ENCODE data around the gene CD248.
"Not testable (repeated sequence)": the region's sequence is repeated elsewhere in the genome, so short reads cannot be mapped to it uniquely, and the experiment has no call there.

Gene CD248, protein sequence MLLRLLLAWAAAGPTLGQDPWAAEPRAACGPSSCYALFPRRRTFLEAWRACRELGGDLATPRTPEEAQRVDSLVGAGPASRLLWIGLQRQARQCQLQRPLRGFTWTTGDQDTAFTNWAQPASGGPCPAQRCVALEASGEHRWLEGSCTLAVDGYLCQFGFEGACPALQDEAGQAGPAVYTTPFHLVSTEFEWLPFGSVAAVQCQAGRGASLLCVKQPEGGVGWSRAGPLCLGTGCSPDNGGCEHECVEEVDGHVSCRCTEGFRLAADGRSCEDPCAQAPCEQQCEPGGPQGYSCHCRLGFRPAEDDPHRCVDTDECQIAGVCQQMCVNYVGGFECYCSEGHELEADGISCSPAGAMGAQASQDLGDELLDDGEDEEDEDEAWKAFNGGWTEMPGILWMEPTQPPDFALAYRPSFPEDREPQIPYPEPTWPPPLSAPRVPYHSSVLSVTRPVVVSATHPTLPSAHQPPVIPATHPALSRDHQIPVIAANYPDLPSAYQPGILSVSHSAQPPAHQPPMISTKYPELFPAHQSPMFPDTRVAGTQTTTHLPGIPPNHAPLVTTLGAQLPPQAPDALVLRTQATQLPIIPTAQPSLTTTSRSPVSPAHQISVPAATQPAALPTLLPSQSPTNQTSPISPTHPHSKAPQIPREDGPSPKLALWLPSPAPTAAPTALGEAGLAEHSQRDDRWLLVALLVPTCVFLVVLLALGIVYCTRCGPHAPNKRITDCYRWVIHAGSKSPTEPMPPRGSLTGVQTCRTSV

DNA sequence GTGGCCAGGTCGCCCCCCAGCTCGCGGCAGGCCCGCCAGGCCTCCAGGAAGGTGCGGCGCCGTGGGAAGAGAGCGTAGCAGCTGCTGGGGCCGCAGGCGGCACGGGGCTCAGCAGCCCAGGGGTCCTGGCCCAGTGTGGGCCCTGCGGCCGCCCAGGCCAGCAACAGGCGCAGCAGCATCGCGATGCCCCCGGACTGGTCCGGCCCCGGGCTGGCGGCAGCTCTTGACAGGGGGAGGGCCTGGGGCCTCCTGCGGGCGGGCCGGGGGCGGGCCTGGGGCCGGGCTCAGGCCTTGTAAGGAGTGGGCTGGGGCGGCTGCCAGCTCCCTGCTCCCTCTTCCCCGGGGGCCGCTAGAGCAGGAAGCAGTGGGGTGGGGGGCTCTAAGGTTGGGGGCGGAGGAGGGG lies at the start of gene CD248:
CD248 (minus strand) TSS at position 196 of the 403 bp plus-strand sequence; CDS start at position 179, 17 bp downstream.
- Mint-ChIP-seq H3K4me3 (peak within 1 kb of the TSS; percentile 51), H3K27ac (peak within 1 kb of the TSS; percentile 94), H3K4me1 (ENCODE audit: low read depth) (peaks cover 64% of the 10 kb centered on the region)

DNA sequence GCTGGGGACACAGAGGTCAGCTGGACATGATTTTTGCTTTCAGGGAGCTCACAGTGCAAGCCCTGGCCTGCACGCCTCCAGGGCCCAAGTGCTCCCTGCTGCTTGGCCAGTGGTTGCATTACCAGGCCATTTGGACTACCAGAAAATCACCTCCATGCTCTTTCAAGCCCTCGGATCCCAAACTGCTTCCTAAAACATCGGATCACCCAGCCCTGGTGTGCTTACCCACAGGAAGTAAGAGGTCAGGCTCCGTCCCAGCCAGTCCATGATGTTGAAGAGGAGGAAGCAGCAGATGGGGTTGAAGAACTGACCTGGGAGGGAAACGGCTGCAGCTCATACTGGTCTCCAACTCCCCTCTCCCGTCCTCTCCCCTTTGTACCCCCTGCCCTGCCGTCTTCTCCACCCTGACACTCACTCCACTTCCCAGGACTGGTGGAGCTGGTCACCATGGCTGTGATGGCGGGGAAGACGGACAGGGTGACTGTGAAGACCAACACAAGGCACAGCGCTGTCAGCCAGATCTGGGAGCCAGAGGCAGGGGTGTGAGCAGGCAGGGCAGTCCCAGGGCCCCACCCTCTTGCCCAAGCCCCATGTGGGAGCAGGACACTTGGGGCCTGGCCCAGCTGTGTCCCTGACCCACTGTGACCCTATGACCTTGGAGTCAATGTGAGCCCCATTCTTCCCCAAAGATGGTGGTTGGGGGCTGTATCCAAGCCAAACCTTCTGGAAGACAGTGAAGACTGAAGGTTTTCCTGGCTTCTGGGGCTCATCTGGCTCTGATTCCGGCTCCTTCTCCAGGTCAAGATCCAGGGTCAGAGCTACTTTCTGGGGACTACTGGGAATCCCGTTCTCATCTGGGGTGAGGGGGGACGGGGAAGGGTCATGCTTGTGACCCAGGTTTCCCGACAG lies 49.1 kb upstream of the CD248 start:
- DNase-seq = no peak
- peak overlapping the region; percentile 40 for H3K27ac Mint-ChIP-seq
- no peak overlapping the region for H3K4me3 Mint-ChIP-seq
- H3K36me3 Mint-ChIP-seq (ENCODE audit: low read depth) = peaks cover 85% of the 10 kb centered on the region
- H3K27me3 Mint-ChIP-seq = no peaks in the 10 kb centered on the region
- H3K9me3 Mint-ChIP-seq = no peaks in the 10 kb centered on the region
- peaks cover 14% of the 10 kb centered on the region for H3K4me1 Mint-ChIP-seq (ENCODE audit: low read depth)

More for the DNA sequence above, at the start of gene CD248:
- H3K9me3 Mint-ChIP-seq = no peaks in the 10 kb centered on the region
- no peaks in the 10 kb centered on the region for H3K36me3 Mint-ChIP-seq (ENCODE audit: low read depth)
- peak; percentile 56 for DNase-seq
- H3K27me3 Mint-ChIP-seq = no peaks in the 10 kb centered on the region

DNA sequence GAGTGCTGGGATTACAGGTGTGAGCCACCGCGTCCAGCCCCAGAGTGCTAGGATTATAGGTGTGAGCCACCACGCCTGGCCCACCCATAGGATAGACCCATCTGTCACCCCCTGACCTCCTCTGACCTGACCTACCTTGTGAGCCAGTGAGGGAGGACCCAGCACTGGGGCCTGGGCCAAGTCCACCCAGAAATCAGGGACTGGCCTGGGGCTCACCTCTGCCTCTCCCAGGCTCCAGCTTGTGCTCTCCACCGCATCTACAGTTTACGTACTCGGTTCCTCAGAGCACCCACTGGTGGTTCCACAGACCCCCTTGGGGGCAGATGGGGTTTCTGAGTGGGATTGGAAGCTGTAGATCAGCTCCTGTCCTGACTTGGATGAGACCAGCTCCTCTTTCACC lies 48.3 kb upstream of the CD248 start:
- Mint-ChIP-seq H3K4me1 (ENCODE audit: low read depth) (peaks cover 9% of the 10 kb centered on the region), H3K9me3 (no peaks in the 10 kb centered on the region), H3K27me3 (no peaks in the 10 kb centered on the region), H3K4me3 (no peak overlapping the region), H3K36me3 (ENCODE audit: low read depth) (peaks cover 83% of the 10 kb centered on the region), H3K27ac (peak overlapping the region; percentile 40)
- no peak for DNase-seq

DNA sequence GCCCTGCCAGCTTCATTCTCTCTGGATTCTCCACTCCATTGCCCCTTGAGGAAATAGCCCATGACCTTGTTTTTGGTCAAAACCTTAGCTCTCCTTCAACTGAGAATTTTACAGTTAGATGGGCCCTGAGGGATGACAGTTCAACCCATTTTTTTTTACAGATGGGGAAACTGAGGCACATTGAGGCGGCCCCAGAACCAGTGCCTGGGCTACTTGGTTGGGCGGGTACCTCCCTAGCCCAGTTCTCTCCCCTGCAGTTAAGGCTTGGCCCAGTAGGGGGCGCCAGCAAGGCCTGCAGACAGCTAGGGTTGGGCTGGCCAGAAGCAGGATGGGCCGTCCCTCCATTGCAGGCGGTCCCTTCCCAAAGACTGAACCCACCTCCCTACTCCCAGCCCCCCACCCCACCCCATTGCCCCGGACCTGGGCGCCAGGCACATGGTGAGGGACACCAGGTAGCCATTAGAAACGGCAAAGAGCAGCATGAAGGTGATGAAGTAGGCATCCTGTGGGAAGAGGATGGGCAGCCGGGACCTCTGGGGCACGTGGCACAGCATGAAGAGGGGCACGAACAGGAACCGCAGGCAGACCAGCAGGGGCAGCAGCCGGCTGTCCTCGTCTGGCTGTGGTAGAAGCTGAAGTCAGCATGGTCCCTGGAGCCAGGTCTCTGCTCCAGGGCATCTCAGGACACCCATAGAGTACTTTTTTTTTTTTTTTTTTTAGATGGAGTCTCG lies 47.1 kb upstream of the CD248 start:
- Mint-ChIP-seq H3K27ac (no peak overlapping the region), H3K4me1 (ENCODE audit: low read depth) (peaks cover 2% of the 10 kb centered on the region), H3K4me3 (no peak overlapping the region), H3K27me3 (no peaks in the 10 kb centered on the region), H3K36me3 (ENCODE audit: low read depth) (peaks cover 73% of the 10 kb centered on the region), H3K9me3 (no peaks in the 10 kb centered on the region)
- peak; percentile 87 for DNase-seq

DNA sequence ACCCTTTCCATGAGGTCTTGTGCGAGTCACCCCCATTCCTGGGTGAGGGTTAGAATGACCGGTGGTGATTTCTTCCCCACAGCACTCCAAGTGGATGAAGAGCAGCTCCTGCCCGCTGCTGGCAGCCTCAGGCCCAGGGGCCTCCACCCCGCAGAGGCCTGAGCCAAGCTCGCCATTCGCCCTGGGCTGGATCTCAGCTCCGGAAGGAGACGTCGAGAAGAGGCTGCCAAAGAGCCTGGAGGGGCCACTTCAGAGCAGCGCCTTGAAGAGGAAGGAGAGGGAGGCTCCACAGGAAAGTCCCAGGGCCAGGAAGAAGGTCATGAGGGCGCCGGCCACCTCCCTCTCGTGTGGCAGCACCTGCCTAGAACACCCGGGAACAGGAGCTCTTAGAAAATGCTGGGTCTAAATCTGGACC lies 46.4 kb upstream of the CD248 start:
- no peak for DNase-seq
- H3K4me3 Mint-ChIP-seq = no peak overlapping the region
- H3K9me3 Mint-ChIP-seq = no peaks in the 10 kb centered on the region
- no peak overlapping the region for H3K27ac Mint-ChIP-seq
- H3K4me1 Mint-ChIP-seq (ENCODE audit: low read depth) = no peaks in the 10 kb centered on the region
- H3K36me3 Mint-ChIP-seq (ENCODE audit: low read depth) = peaks cover 65% of the 10 kb centered on the region
- H3K27me3 Mint-ChIP-seq = no peaks in the 10 kb centered on the region

DNA sequence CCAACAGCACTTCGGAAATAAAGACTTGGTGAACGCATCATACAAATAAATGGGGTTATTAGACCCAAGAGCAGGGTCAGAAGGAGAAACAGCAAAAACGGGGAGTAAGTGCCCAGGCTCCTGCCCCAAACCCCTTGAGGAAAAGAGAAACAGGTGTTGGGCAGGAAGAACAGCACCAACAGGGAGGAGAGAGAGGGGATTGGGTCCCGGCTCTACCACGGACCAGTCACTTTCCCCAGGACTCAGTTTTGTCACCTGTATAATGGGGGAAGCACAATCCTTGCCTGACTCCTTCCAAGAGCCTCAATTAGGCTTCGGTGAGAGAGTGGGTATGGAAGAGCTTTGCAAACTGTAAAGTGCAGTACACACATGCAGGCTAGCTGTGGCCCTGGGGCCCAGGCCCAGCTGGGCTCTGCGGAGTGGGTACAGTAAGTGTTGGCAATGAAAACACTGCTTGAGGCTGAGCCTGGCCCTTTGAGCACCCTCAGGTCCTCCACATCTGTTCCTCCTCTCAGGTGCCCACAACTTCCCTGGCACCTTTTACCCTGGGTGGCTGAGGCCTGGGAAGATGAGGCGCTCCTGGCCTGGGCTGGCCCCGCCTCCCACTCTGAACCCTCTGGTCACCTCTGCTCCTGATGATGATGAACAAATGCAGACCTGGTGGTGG lies 45.8 kb upstream of the CD248 start:
- Mint-ChIP-seq H3K36me3 (ENCODE audit: low read depth) (peaks cover 59% of the 10 kb centered on the region), H3K27ac (no peak overlapping the region), H3K4me1 (ENCODE audit: low read depth) (no peaks in the 10 kb centered on the region), H3K9me3 (no peaks in the 10 kb centered on the region), H3K27me3 (no peaks in the 10 kb centered on the region), H3K4me3 (no peak overlapping the region)
- no peak for DNase-seq

DNA sequence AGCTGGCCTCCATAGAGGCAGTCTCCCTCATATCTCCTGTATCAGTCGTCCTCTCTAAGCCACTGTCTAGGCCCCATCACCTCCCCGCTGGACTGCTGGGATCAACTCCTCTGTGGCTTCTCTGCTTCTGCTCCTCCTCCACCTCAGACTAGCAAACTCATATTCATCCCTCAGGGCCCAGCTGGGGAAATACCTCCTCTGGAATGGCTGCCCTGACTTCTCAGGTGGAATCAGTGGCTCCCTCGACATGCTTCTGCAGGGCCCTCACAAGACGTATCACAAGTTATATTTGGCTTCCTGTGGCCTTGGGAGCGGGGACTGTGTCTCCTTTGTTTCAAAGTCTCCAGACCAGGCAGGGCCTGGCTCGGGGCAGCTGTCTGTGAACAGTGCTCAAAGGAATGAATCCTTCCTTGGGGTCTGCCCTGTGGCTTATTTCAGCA lies 44.7 kb upstream of the CD248 start:
- peaks cover 48% of the 10 kb centered on the region for H3K36me3 Mint-ChIP-seq (ENCODE audit: low read depth)
- H3K4me1 Mint-ChIP-seq (ENCODE audit: low read depth) = no peaks in the 10 kb centered on the region
- no peaks in the 10 kb centered on the region for H3K27me3 Mint-ChIP-seq
- no peaks in the 10 kb centered on the region for H3K9me3 Mint-ChIP-seq
- no peak for DNase-seq
- peak overlapping the region; percentile 24 for H3K27ac Mint-ChIP-seq
- no peak overlapping the region for H3K4me3 Mint-ChIP-seq

DNA sequence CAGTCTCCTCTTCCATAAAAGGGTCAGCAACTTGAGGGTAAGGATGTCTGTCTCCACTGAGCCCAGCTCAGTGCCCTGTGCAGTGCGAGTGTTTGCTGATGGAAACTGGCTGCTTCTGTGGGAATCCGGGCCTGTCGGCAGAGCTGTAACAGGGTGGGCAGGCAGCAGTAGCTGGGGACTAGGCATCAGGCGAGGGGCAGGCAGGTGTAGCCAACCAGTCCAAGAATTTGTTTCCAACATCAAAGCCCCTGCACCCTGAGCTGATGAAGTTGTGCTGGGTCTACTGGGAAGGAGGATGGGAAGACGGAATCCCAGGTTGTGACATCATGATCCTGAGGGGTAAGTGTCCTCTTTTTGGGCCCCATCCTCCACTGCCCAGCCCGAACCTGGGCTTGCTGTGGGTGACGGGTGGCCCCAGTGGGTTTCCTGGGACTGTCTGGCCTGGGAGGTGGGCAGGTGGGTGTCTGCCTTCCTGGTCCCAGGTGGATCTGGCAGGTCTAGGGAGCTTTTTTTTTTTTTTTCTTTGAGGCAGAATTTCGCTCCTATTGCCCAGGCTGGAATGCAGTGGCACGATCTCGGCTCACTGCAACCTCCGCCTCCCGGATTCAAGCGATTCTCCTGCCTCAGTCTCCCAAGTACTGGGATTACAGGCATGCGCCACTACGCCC lies 43.7 kb upstream of the CD248 start:
- no peak for DNase-seq
- Mint-ChIP-seq H3K36me3 (ENCODE audit: low read depth) (peaks cover 41% of the 10 kb centered on the region), H3K4me3 (no peak overlapping the region), H3K4me1 (ENCODE audit: low read depth) (no peaks in the 10 kb centered on the region), H3K27me3 (no peaks in the 10 kb centered on the region), H3K27ac (peak overlapping the region; percentile 29), H3K9me3 (no peaks in the 10 kb centered on the region)

DNA sequence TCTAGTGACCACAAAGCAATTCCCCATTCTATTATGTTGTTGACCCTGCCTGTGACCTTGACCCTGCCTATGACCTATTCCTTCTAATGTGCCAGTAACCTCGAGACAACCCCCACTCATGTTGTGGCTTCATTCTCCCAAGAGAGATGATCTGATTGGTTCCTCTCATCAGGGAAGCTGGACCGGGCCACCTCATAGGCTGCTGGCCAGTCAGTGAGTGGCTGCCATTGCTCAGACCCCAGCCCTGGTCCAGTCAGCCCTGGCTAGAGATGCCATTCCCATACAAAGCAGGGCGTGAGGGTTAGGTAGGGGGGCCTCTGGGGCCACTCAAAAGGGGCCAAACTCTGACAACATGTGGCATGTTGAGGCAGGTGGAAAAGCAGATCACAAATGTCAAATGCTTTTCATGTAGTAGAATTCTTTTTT lies 42.8 kb upstream of the CD248 start:
- no peak overlapping the region for H3K27ac Mint-ChIP-seq
- peaks cover 33% of the 10 kb centered on the region for H3K36me3 Mint-ChIP-seq (ENCODE audit: low read depth)
- no peaks in the 10 kb centered on the region for H3K9me3 Mint-ChIP-seq
- no peaks in the 10 kb centered on the region for H3K4me1 Mint-ChIP-seq (ENCODE audit: low read depth)
- no peak for DNase-seq
- H3K27me3 Mint-ChIP-seq = no peaks in the 10 kb centered on the region
- H3K4me3 Mint-ChIP-seq = no peak overlapping the region

DNA sequence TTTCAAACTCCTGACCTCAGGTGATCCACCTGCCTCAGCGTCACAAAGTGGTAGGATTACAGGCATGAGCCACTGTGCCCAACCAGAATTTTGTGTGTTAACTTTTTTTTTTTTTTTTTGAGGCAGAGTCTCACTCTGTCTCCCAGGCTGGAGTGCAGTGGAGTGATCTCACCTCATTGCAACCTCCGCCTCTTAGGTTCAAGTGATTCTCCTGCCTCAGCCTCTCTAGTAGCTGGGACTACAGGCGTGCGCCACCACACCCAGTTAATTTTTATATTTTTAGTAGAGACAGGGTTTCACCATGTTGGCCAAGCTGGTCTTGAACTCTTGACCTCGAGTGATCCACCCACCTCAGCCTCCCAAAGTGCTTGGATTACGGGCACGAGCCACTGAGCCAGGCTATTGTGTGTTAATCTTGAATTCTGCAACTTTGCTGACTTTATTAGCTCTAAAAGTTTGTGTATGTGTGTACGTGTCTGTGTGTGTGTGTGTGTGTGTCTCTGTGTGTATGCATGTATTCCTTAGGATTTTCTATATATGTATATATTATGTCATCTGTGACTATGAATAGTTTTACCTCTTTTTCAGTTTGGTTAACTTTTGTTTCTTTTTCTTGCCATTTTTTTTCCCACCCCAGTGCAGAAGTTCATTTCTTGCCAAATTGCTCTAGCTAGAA lies 33.9 kb upstream of the CD248 start:
- Mint-ChIP-seq H3K36me3 (ENCODE audit: low read depth) (peaks cover 12% of the 10 kb centered on the region), H3K4me1 (ENCODE audit: low read depth) (peaks cover 24% of the 10 kb centered on the region)
- DNase-seq, H3K9me3 Mint-ChIP-seq, H3K27me3 Mint-ChIP-seq, H3K27ac Mint-ChIP-seq, H3K4me3 Mint-ChIP-seq: not testable (repeated sequence)

DNA sequence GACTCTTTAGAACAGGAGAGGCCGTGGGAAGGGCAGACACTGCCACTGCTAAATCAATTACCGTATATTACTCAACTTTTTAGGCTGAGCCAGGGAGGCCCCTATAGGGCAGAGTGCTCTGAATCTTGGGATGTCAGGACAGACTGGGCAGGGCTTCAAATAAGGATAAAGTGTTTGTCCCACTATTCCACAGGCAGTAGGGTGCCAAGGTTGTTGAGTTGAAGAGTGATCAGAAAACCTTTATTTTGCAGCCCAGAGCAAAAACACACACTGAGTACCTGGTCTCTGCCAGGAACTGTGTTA lies 32.2 kb upstream of the CD248 start:
- H3K27ac Mint-ChIP-seq = peak overlapping the region; percentile 52
- peak overlapping the region; percentile 15 for H3K4me3 Mint-ChIP-seq
- DNase-seq = no peak

DNA sequence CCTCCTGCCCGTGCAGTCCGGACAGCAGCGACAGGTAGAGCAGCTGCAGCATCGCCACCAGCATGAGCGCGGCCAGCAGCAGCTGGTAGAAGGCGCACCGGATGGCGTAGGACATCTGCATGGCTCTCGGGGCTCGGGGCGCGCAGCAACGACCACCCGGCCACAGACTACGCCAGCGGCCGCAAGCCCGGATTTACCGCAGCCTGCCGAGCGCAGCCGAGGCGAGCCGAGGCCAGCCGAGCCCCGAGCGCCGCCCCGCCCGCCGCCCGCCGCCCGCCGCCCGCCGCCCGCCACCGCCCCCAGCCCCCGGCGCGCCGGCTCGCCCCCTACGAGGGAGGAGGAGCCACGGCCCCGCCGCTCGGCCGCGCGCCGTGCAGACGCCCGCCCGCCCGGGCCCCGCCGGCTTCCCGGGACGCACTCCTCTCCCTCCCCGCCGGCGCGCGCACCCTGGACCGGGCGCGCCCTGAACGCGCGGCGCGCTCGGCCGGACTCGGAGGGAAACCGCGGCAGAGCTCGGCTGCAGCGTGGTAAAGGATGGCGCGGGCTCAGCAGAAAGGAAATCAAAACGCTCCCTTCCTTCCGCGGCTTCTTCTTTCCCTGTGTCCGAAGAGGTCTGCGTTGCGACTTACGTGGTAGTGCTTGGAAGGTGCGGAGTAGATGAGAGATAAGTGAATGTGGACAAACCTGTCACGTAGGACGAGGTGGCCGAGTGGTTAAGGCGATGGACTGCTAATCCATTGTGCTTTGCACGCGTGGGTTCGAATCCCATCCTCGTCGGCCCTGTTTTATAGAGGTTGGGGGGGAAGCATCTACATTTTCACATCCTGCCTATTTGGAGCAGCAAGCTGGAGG lies 30.8 kb upstream of the CD248 start, which contains the start of gene B4GAT1:
B4GAT1 (minus strand) TSS at position 205 of the 852 bp plus-strand sequence; CDS start at position 121, 84 bp downstream.
- H3K27ac Mint-ChIP-seq = peak within 1 kb of the TSS; percentile 99
- peak; percentile 92 for DNase-seq
- peaks cover 3% of the 10 kb centered on the region for H3K27me3 Mint-ChIP-seq
- no peaks in the 10 kb centered on the region for H3K9me3 Mint-ChIP-seq
- peaks cover 23% of the 10 kb centered on the region for H3K36me3 Mint-ChIP-seq (ENCODE audit: low read depth)
- H3K4me1 Mint-ChIP-seq (ENCODE audit: low read depth) = peaks cover 52% of the 10 kb centered on the region
- H3K4me3 Mint-ChIP-seq = peak within 1 kb of the TSS; percentile 97

More for the DNA sequence above, 32.2 kb upstream of the CD248 start:
- Mint-ChIP-seq H3K27me3 (peaks cover 3% of the 10 kb centered on the region), H3K9me3 (no peaks in the 10 kb centered on the region), H3K36me3 (ENCODE audit: low read depth) (peaks cover 18% of the 10 kb centered on the region), H3K4me1 (ENCODE audit: low read depth) (peaks cover 38% of the 10 kb centered on the region)
